GM19463 (cell line): ENCODE results near the gene CPXCR1.
"Not testable (repeated sequence)": the region's sequence is repeated elsewhere in the genome, so short reads cannot be mapped to it uniquely, and the experiment has no call there.

Source experiments
- ATAC-seq: cut with Tn5 transposase; IDR thresholded peaks from one replicate; pipeline ENCODE4 v1.9.1; 2021; ENCODE audit warnings: mild to moderate bottlenecking, moderate library complexity; ENCODE audit not compliant: unreplicated experiment

Gene CPXCR1

GRCh38 chrX:88746925-88747324, at the start of gene CPXCR1:
Gene CPXCR1 (plus strand): TSS chrX:88747225. CDS start chrX:88753415, 6,190 bp downstream.
- no peak for ATAC-seq

- ATAC-seq, result no peak
Observed at GRCh38 chrX:88735835-88736234, 11.2 kb upstream of the CPXCR1 start.

DNA sequence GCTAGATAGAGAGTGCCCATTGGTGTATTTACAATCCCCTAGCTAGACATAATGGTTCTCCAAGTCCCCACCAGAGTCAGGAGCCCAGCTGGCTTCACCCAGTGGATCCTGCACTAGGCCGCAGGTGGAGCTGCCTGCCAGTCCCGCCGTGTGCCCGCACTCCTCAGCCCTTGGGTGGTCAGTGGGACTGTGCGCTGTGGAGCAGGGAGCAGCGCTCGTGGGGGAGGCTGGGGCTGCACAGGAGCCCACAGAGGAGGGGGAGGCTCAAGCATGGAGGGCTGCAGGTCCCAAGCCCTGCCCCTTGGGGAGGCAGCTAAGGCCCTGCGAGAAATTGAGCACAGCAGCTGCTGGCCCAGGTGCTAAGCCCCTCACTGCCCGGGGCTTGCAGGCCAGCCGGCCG, 810 bp upstream of the CPXCR1 start:
- not testable (repeated sequence) for ATAC-seq

- not testable (repeated sequence) for ATAC-seq
Observed at GRCh38 chrX:88752339-88752738, 5.3 kb downstream of the CPXCR1 start.

- ATAC-seq, result no peak
Observed at GRCh38 chrX:88789825-88790224, 42.8 kb downstream of the CPXCR1 start.
